ENCODE measurements around the gene CLTB. TPM values are rescaled to one million over a fixed set of nuclear protein-coding genes. Genes with fewer than 3 reads are reported as not detected.

CLTB gene
- total RNA-seq, 1 donor = 76.5 TPM

DNA sequence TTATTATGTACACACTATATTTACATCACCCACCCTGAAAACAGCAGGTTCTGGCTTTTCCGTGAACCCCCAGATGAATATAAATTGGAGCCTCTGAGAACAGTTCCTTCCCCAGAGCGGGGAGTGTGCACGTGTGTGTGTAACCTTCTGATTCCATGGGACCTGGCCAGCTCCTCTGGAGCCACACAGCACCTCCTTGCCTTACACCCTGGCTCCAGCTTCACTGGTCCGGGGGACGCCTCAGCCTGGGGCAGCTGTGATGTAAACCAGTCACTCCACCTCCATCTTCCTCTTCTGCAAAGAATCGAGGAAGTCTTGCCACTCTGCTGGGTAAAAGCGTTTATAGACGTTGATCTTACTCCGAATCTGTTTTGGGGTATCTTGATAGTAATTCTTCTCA lies 32.4 kb downstream of the CLTB start:
- no peak overlapping the region for H3K4me3 ChIP-seq (ENCODE audit: low read depth, low read length)
- no peak for DNase-seq (ENCODE audit: low read depth)
- TF ChIP-seq, protein P1, sequence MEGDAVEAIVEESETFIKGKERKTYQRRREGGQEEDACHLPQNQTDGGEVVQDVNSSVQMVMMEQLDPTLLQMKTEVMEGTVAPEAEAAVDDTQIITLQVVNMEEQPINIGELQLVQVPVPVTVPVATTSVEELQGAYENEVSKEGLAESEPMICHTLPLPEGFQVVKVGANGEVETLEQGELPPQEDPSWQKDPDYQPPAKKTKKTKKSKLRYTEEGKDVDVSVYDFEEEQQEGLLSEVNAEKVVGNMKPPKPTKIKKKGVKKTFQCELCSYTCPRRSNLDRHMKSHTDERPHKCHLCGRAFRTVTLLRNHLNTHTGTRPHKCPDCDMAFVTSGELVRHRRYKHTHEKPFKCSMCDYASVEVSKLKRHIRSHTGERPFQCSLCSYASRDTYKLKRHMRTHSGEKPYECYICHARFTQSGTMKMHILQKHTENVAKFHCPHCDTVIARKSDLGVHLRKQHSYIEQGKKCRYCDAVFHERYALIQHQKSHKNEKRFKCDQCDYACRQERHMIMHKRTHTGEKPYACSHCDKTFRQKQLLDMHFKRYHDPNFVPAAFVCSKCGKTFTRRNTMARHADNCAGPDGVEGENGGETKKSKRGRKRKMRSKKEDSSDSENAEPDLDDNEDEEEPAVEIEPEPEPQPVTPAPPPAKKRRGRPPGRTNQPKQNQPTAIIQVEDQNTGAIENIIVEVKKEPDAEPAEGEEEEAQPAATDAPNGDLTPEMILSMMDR (IDR thresholded peaks at IDR 0.05; ENCODE audit: insufficient read depth, low read length) = no peak

DNA sequence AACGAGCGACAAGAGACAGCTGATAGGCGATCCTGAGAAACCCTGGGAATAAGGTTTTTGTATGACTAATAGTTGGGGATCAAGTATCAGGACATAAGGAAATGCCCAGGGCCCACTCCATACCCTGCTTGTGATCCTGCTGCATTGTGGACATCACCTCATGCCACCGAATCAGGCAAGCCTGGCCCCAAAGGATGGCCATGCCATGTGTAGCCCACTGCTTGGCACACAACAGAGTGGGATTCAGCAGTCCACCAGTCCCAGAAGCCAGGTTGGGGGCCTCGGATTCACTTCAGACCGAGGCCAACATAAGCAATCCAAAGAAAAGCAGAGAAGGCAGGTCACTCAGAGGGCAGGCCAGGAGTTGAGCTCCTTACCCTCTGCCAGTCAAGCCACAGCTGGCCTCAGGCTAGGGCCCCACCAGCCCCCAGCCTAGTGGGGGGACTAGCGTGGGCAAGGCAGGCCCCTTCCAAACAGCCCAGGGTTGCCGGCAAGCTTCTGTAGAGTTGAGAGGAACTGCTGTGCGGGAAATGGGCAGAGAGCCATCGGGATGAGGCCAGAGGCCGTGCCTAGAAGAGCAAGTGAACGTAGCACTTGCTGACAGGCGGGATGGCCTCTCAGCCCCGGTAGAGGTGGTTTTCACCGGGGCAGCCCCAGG lies 33.0 kb downstream of the CLTB start:
- no peak overlapping the region for H3K4me3 ChIP-seq (ENCODE audit: low read depth, low read length)
- TF ChIP-seq, protein P1 (IDR thresholded peaks at IDR 0.05; ENCODE audit: insufficient read depth, low read length) = no peak
- no peak for DNase-seq (ENCODE audit: low read depth)

DNA sequence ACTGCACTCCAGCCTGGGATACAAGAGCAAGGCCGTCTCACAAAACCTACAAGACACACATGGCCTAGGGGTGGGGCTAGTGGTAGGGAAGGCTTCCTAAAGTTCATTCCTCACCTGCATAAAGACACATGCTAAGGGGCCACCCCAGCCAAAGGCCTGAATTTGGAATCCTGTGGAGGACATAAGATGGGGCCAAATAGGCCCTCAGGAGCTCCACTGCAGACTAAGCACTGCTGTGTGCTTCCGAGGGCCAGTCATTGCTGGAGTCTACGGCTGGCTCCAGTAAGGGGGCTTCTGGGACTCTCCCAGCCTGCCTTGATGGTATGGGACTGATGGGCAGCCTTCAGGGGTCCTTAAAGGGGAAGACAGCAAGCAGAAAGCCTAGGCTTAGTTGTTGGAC lies 33.6 kb downstream of the CLTB start:
- no peak for DNase-seq (ENCODE audit: low read depth)
- TF ChIP-seq, protein P1 (IDR thresholded peaks at IDR 0.05; ENCODE audit: insufficient read depth, low read length) = no peak
- H3K4me3 ChIP-seq (ENCODE audit: low read depth, low read length) = no peak overlapping the region

DNA sequence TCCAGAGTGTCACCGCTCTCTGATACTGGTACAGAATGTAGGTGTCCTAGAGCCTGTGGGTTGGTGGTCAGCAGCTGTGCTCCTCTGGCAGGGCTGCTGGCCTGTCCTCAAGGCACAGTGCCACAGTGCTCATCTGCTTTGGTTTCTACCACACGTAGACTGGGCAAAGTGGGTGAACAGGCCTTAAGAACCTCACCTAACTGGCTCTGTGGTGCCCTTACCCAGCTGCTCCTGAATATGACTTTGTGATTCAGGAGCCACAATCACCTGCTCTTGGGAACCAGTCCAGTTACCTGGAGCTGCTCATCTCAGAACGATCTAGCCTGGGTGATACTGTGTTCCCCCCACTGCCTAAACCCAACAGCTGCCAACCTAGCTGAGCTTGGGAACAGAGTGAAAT lies 34.4 kb downstream of the CLTB start:
- TF ChIP-seq, protein P1 (IDR thresholded peaks at IDR 0.05; ENCODE audit: insufficient read depth, low read length) = no peak
- DNase-seq (ENCODE audit: low read depth) = no peak
- H3K4me3 ChIP-seq (ENCODE audit: low read depth, low read length) = no peak overlapping the region

- TF ChIP-seq, protein P1 (IDR thresholded peaks at IDR 0.05; ENCODE audit: insufficient read depth, low read length) = no peak
- H3K4me3 ChIP-seq (ENCODE audit: low read depth, low read length) = no peak overlapping the region
- peak; percentile 81 for DNase-seq (ENCODE audit: low read depth)
These were observed 34.9 kb downstream of the CLTB start for GRCh38 chr5:176381423-176381822.

- TF ChIP-seq, protein P1 (IDR thresholded peaks at IDR 0.05; ENCODE audit: insufficient read depth, low read length) = no peak
- no peak overlapping the region for H3K4me3 ChIP-seq (ENCODE audit: low read depth, low read length)
- DNase-seq (ENCODE audit: low read depth) = no peak
These were observed 36.5 kb downstream of the CLTB start for GRCh38 chr5:176379881-176380280.

Measured in fibroblast of the aortic adventitia (primary cell).